ENCODE data around the gene GARS1.
"Not testable (repeated sequence)": the region's sequence is repeated elsewhere in the genome, so short reads cannot be mapped to it uniquely, and the experiment has no call there.

Gene GARS1

DNA sequence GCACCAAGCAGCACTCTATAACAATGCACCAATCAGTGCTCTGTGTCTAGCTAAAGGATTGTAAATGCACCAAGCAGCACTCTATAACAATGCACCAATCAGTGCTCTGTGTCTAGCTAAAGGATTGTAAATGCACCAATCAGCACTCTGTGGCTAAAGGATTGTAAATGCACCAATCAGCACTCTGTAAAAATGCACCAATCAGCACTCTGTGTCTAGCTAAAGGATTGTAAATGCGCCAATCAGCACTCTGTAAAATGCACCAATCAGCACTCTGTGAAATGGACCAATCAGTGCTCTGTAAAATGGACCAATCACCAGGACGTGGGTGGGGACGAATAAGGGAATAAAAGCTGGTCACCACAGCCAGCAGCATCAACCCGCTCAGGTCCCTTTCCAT is 24.4 kb upstream of the GARS1 start:
- H3K27ac ChIP-seq (ENCODE audit: insufficient read depth, low read depth, low read length, poor library complexity, severe bottlenecking); H3K36me3 ChIP-seq (ENCODE audit: control insufficient read depth, insufficient read depth, low read length); H3K27me3 ChIP-seq (ENCODE audit: control insufficient read depth, insufficient read depth, low read length, poor library complexity, severe bottlenecking); H3K4me3 ChIP-seq (ENCODE audit: insufficient read depth, low read depth, low read length); H3K4me1 ChIP-seq (ENCODE audit: control insufficient read depth, insufficient read depth, low read length); H3K9me3 ChIP-seq (ENCODE audit: control insufficient read depth, low read length): not testable (repeated sequence)
- 94 to 95% methylated on average over 4 of the region's 4 CpGs for WGBS, 2 experiments

DNA sequence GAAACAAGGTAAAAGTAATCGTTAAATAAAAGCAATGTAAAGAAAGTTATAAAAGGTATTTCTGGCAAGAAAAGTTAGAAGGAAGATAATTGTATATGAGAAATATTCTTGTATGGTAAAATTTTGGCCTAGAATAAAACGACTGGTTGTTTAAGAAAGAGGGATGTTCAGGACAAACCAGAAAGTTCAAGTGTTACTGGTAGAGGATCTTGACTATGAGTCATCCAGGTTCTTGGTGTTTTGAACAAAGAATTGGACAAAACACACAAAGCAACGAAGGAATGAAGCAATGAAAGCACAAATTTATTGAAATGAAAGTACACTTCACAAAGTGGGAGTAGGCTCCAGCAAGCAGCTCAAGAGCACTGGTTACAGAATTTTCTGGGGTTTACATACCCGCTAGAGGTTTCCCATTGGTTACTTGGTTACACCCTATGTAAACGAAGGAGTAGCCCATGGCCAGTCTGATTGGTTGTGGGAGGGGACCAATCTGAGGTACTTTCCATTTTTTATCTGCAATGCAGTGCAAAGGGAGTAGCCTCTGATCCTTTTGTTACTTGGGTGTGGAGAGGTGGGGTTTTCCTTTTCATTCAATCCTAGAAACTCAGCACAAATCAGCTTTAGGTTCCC is 22.4 kb upstream of the GARS1 start:
- H3K4me1 ChIP-seq (ENCODE audit: control insufficient read depth, insufficient read depth, low read length): peaks cover 4% of the 10 kb centered on the region
- H3K27me3 ChIP-seq (ENCODE audit: control insufficient read depth, insufficient read depth, low read length, poor library complexity, severe bottlenecking): no peaks in the 10 kb centered on the region
- no peak overlapping the region for H3K4me3 ChIP-seq (ENCODE audit: insufficient read depth, low read depth, low read length)
- 85 to 91% methylated on average over 5 of the region's 5 CpGs for WGBS, 2 experiments
- H3K27ac ChIP-seq (ENCODE audit: insufficient read depth, low read depth, low read length, poor library complexity, severe bottlenecking): no peak overlapping the region
- no peaks in the 10 kb centered on the region for H3K9me3 ChIP-seq (ENCODE audit: control insufficient read depth, low read length)
- H3K36me3 ChIP-seq (ENCODE audit: control insufficient read depth, insufficient read depth, low read length): peaks cover 3% of the 10 kb centered on the region

DNA sequence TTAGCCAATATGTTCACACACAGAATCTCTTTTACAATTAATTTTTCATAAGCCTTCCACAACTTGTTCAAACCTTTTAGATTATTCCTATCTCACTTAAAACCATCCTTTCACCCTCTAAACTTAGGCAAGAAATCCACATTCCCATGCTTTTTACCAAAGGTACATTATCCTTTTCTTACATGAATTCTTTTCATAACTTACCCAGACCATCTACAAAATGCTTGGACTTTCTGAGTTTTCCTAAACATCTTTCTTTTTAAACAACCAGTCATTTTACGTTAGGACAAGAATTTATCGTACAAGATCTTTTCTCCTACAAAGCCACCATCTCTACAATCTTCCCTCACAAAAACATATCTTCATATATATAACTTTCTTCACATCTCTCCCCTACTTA is 18.8 kb upstream of the GARS1 start:
- Histone ChIP-seq H3K27me3 (ENCODE audit: control insufficient read depth, insufficient read depth, low read length, poor library complexity, severe bottlenecking) (no peaks in the 10 kb centered on the region), H3K36me3 (ENCODE audit: control insufficient read depth, insufficient read depth, low read length) (peaks cover 23% of the 10 kb centered on the region), H3K27ac (ENCODE audit: insufficient read depth, low read depth, low read length, poor library complexity, severe bottlenecking) (no peak overlapping the region), H3K4me1 (ENCODE audit: control insufficient read depth, insufficient read depth, low read length) (no peaks in the 10 kb centered on the region), H3K9me3 (ENCODE audit: control insufficient read depth, low read length) (no peaks in the 10 kb centered on the region), H3K4me3 (ENCODE audit: insufficient read depth, low read depth, low read length) (no peak overlapping the region)
- WGBS, 2 experiments: 93 to 96% methylated on average over 2 of the region's 2 CpGs

DNA sequence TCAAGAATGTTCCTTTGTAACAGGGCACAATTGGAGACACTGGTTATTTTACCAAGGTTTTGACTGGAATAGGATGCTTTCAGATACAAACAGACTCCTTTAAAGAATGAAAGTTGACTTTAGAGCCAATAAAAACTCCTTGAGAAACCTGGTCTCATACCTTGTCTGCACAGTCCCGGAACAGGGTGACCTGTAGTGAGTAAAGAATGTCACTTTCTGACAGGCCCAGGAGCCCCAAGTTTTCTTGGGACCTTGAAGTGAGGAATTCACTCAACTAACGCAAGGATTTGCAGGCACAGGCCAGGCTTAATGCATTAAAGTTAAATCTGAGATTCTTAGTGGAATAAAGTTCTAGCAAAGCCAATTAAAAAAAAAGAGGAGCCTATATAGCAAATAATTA is 11.5 kb upstream of the GARS1 start:
- Histone ChIP-seq H3K4me3 (ENCODE audit: insufficient read depth, low read depth, low read length) (no peak overlapping the region), H3K27me3 (ENCODE audit: control insufficient read depth, insufficient read depth, low read length, poor library complexity, severe bottlenecking) (no peaks in the 10 kb centered on the region), H3K4me1 (ENCODE audit: control insufficient read depth, insufficient read depth, low read length) (no peaks in the 10 kb centered on the region), H3K9me3 (ENCODE audit: control insufficient read depth, low read length) (no peaks in the 10 kb centered on the region), H3K27ac (ENCODE audit: insufficient read depth, low read depth, low read length, poor library complexity, severe bottlenecking) (no peak overlapping the region), H3K36me3 (ENCODE audit: control insufficient read depth, insufficient read depth, low read length) (peaks cover 18% of the 10 kb centered on the region)
- 92 to 93% methylated on average over 2 of the region's 2 CpGs for WGBS, 2 experiments

DNA sequence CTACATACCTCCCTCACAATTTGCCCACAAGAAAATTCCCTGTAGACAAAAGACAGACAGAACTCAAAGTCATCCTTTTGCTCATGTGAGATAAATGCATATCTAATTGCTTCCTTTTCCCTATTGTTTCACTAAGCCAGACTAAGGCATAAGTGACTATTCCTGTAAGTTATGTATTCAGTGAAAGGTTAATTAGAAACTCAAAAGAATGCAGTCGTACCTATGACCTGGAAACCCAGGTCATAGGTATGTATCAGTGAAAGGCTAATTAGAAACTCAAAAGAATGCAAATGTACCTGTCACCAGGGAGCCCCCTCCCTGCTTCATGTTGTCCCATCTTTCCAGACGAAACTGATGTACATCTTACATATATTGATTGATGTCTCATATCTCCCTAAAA is 10.3 kb upstream of the GARS1 start:
- peaks cover 10% of the 10 kb centered on the region for H3K36me3 ChIP-seq (ENCODE audit: control insufficient read depth, insufficient read depth, low read length)

DNA sequence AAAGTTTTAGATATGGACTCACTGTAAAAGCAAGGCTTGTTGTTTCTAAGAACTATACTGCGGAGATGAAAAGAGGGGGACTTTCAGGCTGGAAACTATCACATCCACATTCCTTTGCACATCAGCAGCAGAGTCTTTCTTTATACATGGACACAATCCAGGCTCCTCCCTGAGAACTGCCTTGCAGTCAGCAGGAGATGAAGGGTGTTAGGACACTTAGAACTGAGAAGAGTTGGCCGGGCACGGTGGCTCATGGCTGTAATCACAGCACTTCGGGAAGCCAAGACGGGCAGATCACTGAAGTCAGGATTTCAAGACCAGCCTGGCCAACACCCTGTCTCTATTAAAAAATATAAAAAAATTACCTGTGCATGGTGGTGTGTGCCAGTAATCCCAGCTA is 9.7 kb upstream of the GARS1 start:
- no peaks in the 10 kb centered on the region for H3K4me1 ChIP-seq (ENCODE audit: control insufficient read depth, insufficient read depth, low read length)
- H3K36me3 ChIP-seq (ENCODE audit: control insufficient read depth, insufficient read depth, low read length): peaks cover 10% of the 10 kb centered on the region
- H3K9me3 ChIP-seq (ENCODE audit: control insufficient read depth, low read length): no peaks in the 10 kb centered on the region
- no peak overlapping the region for H3K27ac ChIP-seq (ENCODE audit: insufficient read depth, low read depth, low read length, poor library complexity, severe bottlenecking)
- H3K27me3 ChIP-seq (ENCODE audit: control insufficient read depth, insufficient read depth, low read length, poor library complexity, severe bottlenecking): no peaks in the 10 kb centered on the region
- 72 to 75% methylated on average over 5 of the region's 5 CpGs for WGBS, 2 experiments
- no peak overlapping the region for H3K4me3 ChIP-seq (ENCODE audit: insufficient read depth, low read depth, low read length)

More for the DNA sequence above, 10.3 kb upstream of the GARS1 start:
- no peaks in the 10 kb centered on the region for H3K9me3 ChIP-seq (ENCODE audit: control insufficient read depth, low read length)
- H3K4me1 ChIP-seq (ENCODE audit: control insufficient read depth, insufficient read depth, low read length): no peaks in the 10 kb centered on the region
- no peaks in the 10 kb centered on the region for H3K27me3 ChIP-seq (ENCODE audit: control insufficient read depth, insufficient read depth, low read length, poor library complexity, severe bottlenecking)
- H3K27ac ChIP-seq (ENCODE audit: insufficient read depth, low read depth, low read length, poor library complexity, severe bottlenecking): no peak overlapping the region
- H3K4me3 ChIP-seq (ENCODE audit: insufficient read depth, low read depth, low read length): no peak overlapping the region
- WGBS, 2 experiments: 35 to 52% methylated on average over 2 of the region's 2 CpGs

DNA sequence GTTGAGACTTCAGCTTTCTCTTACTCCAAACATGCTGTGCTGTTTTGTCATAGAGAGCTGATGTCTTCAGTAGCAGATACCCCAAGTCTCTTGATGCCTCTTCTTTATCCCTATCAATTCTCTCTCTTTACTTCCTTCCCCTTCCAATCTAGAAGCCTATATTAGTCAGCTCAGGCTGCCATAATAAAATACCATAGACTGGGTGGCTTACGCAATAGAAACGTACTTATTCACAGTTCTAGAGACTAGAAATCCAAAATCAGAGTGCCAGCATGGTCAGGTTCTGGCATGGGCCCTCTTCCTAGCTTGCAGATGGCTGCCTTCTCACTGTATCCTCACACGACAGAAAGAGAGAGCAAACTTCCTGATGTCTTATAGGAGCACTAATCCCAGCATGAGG is 9.0 kb upstream of the GARS1 start:
- 82 to 86% methylated on average over 3 of the region's 3 CpGs for WGBS, 2 experiments
- H3K36me3 ChIP-seq (ENCODE audit: control insufficient read depth, insufficient read depth, low read length): peaks cover 7% of the 10 kb centered on the region

DNA sequence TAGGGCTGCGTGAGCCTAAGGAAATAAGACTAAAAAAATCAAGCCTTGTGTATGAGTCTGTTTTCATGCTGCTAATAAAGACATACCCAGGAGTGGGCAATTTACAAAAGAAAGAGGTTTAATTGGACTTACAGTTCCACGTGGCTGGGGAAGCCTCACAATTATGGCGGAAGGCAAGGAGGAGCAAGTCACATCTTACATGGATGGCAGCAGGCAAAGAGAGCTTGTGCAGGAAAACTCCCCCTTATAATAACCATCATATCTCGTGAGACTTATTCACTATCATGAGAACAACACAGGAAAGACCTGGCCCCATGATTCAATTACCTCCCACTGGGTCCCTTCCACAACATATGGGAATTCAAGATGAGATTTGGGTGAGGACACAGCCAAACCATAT is 7.1 kb upstream of the GARS1 start:
- not testable (repeated sequence) for H3K4me1 ChIP-seq (ENCODE audit: control insufficient read depth, insufficient read depth, low read length); H3K36me3 ChIP-seq (ENCODE audit: control insufficient read depth, insufficient read depth, low read length); H3K9me3 ChIP-seq (ENCODE audit: control insufficient read depth, low read length); H3K27ac ChIP-seq (ENCODE audit: insufficient read depth, low read depth, low read length, poor library complexity, severe bottlenecking); H3K27me3 ChIP-seq (ENCODE audit: control insufficient read depth, insufficient read depth, low read length, poor library complexity, severe bottlenecking); H3K4me3 ChIP-seq (ENCODE audit: insufficient read depth, low read depth, low read length)
- WGBS, 2 experiments: 90 to 93% methylated on average over 4 of the region's 4 CpGs

More for the DNA sequence above, 9.0 kb upstream of the GARS1 start:
- Histone ChIP-seq H3K4me3 (ENCODE audit: insufficient read depth, low read depth, low read length) (no peak overlapping the region), H3K4me1 (ENCODE audit: control insufficient read depth, insufficient read depth, low read length) (no peaks in the 10 kb centered on the region), H3K27me3 (ENCODE audit: control insufficient read depth, insufficient read depth, low read length, poor library complexity, severe bottlenecking) (no peaks in the 10 kb centered on the region), H3K27ac (ENCODE audit: insufficient read depth, low read depth, low read length, poor library complexity, severe bottlenecking) (no peak overlapping the region), H3K9me3 (ENCODE audit: control insufficient read depth, low read length) (no peaks in the 10 kb centered on the region)

DNA sequence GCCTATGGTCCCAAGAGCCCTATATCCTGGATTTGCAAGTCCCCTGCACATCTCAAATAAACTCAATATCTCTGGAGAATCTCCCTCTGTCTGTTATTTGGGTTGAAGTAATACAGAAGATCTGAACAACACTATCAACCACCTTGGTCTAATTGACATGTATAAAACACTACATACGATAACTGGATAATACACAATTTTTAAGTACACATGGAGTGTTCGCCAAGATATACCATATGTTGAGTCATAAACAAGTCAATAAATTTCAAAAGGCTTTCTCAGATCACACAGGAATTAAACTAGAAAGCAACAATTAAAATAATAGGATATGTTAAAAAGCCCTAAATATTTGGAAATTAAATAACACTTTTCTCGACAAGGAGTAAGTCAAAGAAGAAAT is 5.6 kb upstream of the GARS1 start:
- no peak overlapping the region for H3K27ac ChIP-seq (ENCODE audit: insufficient read depth, low read depth, low read length, poor library complexity, severe bottlenecking)
- H3K4me1 ChIP-seq (ENCODE audit: control insufficient read depth, insufficient read depth, low read length): no peaks in the 10 kb centered on the region
- 100% methylated on average over 2 to 3 of the region's 3 CpGs for WGBS, 2 experiments
- H3K4me3 ChIP-seq (ENCODE audit: insufficient read depth, low read depth, low read length): no peak overlapping the region
- H3K9me3 ChIP-seq (ENCODE audit: control insufficient read depth, low read length): no peaks in the 10 kb centered on the region
- H3K27me3 ChIP-seq (ENCODE audit: control insufficient read depth, insufficient read depth, low read length, poor library complexity, severe bottlenecking): no peaks in the 10 kb centered on the region
- peaks cover 2% of the 10 kb centered on the region for H3K36me3 ChIP-seq (ENCODE audit: control insufficient read depth, insufficient read depth, low read length)

DNA sequence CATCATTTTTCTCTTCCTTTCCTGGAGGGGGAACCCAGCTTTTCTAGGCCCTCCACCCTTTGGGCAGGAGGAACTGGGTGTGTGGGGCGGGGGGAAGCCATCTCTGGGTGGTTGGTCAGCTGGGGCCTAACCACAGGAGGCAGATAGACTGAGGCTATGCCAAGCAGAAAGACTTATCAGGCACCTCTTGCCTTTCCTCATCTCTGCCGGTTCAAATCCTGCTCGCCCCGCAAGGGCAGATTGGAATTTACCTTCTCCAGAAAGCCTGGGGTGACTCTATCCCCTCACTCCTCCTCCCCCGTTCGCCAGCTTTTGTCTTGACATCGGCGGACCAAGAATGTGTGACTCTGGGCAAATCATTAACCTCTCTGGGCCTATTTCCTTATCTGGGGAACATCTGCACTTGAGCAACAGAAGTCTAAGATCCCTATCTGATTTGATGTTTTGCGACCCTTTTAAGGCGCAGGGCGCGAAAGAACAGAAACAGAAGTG is 584 bp upstream of the GARS1 start:
- Histone ChIP-seq H3K27ac (ENCODE audit: insufficient read depth, low read depth, low read length, poor library complexity, severe bottlenecking) (peak overlapping the region; percentile 91), H3K4me1 (ENCODE audit: control insufficient read depth, insufficient read depth, low read length) (peaks cover 15% of the 10 kb centered on the region), H3K36me3 (ENCODE audit: control insufficient read depth, insufficient read depth, low read length) (no peaks in the 10 kb centered on the region), H3K27me3 (ENCODE audit: control insufficient read depth, insufficient read depth, low read length, poor library complexity, severe bottlenecking) (no peaks in the 10 kb centered on the region), H3K9me3 (ENCODE audit: control insufficient read depth, low read length) (no peaks in the 10 kb centered on the region), H3K4me3 (ENCODE audit: insufficient read depth, low read depth, low read length) (peak overlapping the region; percentile 94)
- 2% methylated on average over 12 of the region's 12 CpGs for WGBS, 2 experiments
